Stimulated activated CD4-positive, alpha-beta T cell treated with anti-CD3 and anti-CD28 coated beads, TNF-alpha, amount 100 ng/mL, for 4 hours (primary cell): ENCODE measurements around the gene MMP21.

ENCODE experiments used
- DNase-seq, 3 experiments: peaks; one replicate each; pipeline ENCODE4 v3.0.0-alpha.2; 2020; ENCODE audit warnings: low read depth in 3 of 3

MMP21 gene

GRCh38 chr10:125792342-125793300 is 17.0 kb upstream of the MMP21 start:
- no peak for DNase-seq

GRCh38 chr10:125788156-125789034 is 12.8 kb upstream of the MMP21 start:
- no peak for DNase-seq

- no peak for DNase-seq
Observed at GRCh38 chr10:125785791-125786190, 10.2 kb upstream of the MMP21 start.

- DNase-seq: no peak
Observed at GRCh38 chr10:125783957-125784356, 8.3 kb upstream of the MMP21 start.

GRCh38 chr10:125783408-125783807 is 7.8 kb upstream of the MMP21 start:
- DNase-seq: no peak

- no peak for DNase-seq
Observed at GRCh38 chr10:125782616-125783015, 7.0 kb upstream of the MMP21 start.

- no peak for DNase-seq
Observed at GRCh38 chr10:125782054-125782453, 6.4 kb upstream of the MMP21 start.

GRCh38 chr10:125781374-125781773 is 5.8 kb upstream of the MMP21 start:
- no peak for DNase-seq

GRCh38 chr10:125779403-125780327 is 4.0 kb upstream of the MMP21 start:
- no peak for DNase-seq

- no peak for DNase-seq
Observed at GRCh38 chr10:125778556-125778955, 2.9 kb upstream of the MMP21 start.

GRCh38 chr10:125777806-125778205 is 2.2 kb upstream of the MMP21 start:
- no peak for DNase-seq

- no peak for DNase-seq
Observed at GRCh38 chr10:125774581-125775191, 935 bp downstream of the MMP21 start.

GRCh38 chr10:125773687-125774543 is 1.7 kb downstream of the MMP21 start:
- DNase-seq: no peak

- DNase-seq: no peak
Observed at GRCh38 chr10:125772864-125773180, 2.8 kb downstream of the MMP21 start.

- DNase-seq: no peak
Observed at GRCh38 chr10:125772112-125772863, 3.3 kb downstream of the MMP21 start.

- DNase-seq: no peak
Observed at GRCh38 chr10:125770844-125771243, 4.8 kb downstream of the MMP21 start.

GRCh38 chr10:125769175-125769574 is 6.4 kb downstream of the MMP21 start:
- no peak for DNase-seq

- no peak for DNase-seq
Observed at GRCh38 chr10:125768219-125768855, 7.3 kb downstream of the MMP21 start.

- DNase-seq: no peak
Observed at GRCh38 chr10:125766511-125766910, 9.1 kb downstream of the MMP21 start.
